ENCODE measurements around the gene ASIC5.

DNA sequence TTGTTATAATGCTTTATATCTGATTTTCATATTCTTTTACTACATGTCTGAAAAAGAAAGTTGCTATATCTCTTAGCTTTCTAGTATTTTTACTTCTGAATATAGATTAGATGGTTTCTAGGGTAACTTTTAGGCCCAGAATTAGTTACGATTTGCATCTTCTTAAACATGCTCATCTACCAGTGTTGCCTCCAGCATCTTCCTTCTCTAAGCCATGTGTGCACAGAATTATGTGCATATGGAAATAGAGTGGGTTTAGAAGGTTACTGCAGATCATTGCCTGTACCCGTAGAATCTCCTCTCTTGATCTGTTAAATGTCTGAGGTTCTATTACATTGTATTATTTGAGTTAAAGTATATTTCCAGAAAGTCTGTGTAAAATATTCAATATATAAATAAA lies 34.9 kb upstream of the ASIC5 start:
- TF ChIP-seq CTCF (IDR thresholded peaks at IDR 0.05) (no peak), POLR2A (IDR thresholded peaks at IDR 0.05) (no peak)

Data from ovary (tissue), 3 donors.